Measurements from ENCODE around the gene PRICKLE4.
A peak's percentile ranks its signal among the peaks of the same experiment; 100 is the strongest.

Gene PRICKLE4, protein sequence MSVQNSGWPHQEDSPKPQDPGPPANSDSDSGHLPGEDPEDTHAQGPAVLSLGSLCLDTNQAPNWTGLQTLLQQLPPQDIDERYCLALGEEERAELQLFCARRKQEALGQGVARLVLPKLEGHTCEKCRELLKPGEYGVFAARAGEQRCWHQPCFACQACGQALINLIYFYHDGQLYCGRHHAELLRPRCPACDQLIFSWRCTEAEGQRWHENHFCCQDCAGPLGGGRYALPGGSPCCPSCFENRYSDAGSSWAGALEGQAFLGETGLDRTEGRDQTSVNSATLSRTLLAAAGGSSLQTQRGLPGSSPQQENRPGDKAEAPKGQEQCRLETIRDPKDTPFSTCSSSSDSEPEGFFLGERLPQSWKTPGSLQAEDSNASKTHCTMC

GRCh38 chr6:41780551-41781365, at the start of gene PRICKLE4:
TSS of gene PRICKLE4 (plus strand) at chr6:41780782. CDS start at chr6:41783474, 2,692 bp downstream.
- no peak for DNase-seq

DNA sequence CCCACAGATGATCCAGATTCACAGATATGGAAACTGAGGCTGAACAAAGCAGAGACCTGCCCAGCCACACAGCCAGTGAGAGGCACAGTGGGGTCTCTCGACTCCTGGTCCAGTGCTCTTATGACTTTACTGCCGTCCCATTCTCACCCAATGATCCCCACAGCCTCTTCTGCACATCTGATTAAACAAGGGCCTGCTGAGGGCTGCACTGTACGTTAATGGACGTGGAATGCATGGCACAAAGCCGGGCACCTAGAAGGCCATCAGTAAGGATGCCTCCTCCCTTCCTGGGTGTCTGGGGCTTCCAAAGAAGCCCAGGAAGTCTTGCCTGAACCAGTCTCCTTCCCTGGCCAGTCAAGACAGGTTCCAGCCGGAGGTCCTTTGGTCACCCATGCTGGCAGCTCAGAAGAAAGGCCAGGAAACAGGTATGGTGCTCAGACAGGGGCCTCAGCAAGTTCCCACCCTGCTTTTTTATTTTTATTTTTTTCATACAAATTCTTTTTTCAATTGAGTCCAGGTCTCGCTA, 49.0 kb upstream of the PRICKLE4 start:
- DNase-seq, result no peak

- DNase-seq, result no peak
These were observed 48.4 kb upstream of the PRICKLE4 start for GRCh38 chr6:41732149-41732548.

DNA sequence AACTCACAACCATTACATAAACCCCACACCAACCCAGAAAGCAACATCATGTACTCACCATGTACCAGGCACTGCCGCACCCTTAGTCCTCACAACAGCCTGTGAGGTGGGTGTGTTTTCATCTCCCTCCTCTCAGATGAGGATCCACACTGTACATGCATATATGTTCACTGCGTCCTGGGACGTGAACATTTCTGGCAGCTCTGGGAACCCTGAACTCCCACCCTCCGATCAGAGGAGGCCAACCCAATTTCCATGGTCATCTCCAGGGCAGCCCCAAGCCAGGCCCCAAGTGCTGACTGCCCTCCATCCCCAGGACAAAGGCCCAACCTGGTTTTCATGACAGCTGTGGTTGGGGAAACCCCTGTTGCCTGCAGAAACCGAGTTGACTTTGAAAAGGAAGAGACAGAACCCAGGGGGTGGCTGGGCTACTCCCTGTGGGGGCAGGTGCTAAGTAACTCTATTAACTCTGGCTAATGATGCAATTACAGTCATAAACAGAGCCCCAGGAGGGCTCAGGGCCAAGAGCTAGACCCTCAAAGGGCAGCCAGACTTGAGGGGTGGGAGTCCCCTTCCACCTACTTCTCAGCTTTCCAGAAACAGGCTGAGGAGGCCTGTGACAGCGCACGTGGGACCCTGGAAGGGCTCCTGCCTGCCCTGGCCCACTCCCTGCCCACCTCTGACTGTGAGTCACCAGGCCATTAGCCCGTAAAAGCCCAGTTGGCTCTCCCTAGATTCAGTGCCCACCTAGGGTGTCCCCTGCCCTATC, 47.8 kb upstream of the PRICKLE4 start:
- peak; percentile 70 for DNase-seq

DNA sequence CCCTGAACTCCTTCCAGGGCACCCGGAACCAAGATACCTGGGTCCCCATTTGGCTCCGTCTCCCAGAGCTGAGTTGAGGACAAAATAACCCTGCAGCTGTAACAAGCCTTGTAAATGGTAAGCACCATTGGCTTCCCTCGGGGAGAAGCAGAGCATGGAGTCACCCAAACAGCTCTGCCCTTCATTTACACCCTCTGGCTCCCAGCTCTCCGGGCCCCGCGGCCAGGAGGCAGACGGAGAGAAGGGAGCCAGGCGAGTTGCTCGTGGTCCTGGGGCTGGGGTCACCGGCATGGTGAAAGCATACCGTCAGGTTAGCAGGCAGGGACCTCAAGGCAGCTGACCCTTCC, 47.2 kb upstream of the PRICKLE4 start:
- no peak for DNase-seq

DNA sequence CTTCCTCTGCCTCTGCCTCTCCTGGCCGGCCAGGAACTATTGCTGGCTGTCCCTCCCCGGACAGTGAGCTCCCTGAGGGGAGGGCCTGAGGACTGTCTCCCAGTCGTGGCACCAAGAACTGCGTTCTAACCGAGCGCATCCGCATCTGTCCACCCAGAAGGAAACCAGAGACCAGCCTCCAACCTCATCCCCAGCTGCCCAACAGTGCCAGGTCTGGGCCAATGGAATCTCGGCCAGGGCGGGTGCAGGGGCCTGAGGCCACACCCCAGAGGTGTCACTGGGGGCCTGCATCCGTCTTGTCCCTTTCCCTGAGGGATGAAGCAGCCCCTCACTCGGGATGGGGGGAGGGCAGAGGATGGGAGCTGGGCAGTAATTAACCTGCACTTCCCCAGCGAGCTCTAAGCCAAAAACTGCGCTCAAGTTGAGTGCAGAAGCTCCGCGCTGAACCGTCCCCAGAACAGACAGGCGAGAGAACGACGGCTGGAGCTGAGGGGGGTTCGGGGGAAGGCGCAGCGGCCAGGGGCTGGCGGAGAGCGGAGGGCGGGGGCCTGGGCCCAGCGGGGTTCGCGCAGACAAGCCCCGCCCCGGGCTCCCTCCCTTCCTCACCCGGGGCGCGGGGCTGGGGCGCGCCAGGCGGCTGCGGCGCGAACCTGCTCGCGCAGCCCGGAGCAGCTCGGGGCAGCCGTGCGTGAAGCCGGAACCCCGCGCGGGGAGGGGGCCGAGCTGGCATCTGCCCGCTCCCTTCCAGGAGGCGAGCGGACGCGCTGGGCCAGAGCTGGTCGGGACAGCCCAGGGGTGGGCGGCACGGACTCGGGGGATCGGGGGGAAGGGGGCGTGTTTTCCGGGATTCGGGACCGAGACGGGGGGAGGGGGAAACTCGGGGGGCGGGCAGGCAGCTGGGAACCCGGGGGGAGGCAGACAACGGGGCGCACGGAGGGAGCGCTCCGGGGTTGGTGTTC, 46.6 kb upstream of the PRICKLE4 start:
- peak; percentile 77 for DNase-seq

DNA sequence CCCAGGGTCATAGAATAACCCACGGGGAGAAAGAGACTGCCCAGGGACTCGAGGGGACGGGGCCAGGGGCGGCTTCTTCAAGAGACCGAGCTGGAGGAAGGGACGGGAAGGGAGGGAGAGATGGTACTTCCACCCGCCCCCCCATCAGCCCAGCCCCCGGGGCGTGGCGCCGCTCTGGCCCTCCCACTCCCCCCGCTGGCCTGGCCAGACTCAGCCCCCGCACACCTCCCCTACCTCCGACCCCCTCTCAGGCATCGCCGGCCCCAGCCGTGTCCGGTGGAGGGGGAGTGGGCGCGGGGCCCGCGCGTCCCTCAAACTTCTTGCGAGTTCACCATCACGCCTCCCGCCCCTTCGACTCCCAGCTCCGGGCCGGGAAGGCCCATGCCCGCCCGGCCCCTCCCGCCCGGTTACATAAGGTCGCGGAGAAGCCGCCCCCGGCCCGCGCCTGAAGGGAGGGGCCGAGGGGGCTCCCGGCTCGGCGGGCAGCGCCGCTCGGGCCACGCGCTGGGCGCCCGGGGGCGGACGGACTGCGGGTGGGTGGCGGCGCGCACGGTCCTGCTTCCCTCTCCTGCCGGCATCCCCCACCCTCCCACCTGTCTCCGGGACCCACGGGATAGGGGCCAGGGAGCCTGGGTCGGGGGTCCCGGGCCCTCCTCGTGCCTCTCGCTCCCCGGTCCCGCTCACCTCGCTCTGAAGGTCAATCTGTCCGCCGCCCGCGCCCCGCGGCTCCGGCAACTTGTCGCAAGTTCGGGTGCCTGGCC, 45.7 kb upstream of the PRICKLE4 start:
- DNase-seq, result peak; percentile 66

DNA sequence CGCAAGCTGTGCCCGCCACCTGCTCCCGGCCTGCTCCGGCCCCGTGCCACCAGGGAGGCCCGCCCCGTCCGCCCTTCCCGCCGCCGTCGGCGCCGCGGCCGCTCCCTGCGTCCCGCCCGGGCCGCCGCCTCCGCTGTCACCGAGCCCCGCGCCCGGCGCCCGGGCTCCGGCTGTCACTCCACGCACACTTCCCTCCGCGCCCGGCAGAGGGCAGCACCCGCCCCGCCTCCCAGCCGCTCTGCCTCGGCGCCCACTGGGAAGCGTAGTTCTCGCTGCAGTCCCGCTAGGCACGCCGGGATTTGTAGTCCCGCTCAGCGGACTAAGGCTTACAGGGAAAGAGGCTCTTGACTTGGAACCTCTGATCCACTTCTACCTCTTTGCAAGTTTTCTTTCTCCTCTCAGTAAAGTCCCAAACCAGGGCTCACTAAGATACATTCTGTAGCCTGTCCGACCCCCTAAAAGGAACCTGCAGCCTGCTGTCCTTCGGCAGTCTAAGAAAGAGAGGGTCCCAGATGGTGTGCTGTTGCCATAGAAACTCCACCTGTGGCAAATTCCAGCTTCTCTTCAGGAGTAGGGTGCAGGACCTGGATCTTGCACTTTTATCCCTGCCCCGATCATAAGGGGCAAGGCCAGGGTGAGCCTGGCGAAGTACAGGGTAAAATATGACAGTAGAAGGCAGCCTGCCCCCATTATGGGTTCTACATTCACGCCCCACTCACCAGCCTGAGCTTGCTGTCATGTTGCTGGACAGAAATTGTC, 45.0 kb upstream of the PRICKLE4 start, which contains the start of gene TFEB:
TFEB (minus strand) TSS at position 182 of the 759 bp plus-strand sequence. CDS start 44,395 bp downstream, outside the sequence.
- DNase-seq, result peak; percentile 90

DNA sequence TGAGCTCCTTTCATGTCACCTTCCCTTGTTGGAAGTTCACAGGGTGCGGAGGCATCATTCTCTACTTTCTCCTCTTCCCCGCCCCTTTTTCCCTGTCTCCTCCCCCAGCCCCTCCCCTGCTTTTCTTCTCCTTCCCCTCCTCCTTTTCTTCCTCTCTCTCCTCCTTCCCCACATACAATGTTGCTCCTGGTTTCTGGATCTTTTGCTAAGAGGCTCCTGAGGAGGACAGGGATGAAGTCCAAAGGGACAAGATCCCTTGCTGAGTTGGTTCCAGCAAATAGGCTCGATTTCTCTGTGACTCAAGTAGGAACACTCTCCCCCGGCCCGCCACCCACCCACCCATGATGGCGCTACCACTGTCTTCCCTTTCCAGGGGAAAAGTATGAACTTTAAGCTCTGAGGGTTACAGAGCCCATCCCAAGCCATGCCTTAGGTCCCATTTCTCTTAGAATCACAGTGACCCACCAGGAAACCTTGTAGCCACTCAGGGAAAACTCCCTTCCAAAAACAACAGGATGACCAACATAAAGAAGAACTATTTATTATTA, 44.3 kb upstream of the PRICKLE4 start:
- DNase-seq, result no peak

- DNase-seq, result no peak
These were observed 43.6 kb upstream of the PRICKLE4 start for GRCh38 chr6:41736800-41737555.

- no peak for DNase-seq
These were observed 42.9 kb upstream of the PRICKLE4 start for GRCh38 chr6:41737591-41738130.

DNA sequence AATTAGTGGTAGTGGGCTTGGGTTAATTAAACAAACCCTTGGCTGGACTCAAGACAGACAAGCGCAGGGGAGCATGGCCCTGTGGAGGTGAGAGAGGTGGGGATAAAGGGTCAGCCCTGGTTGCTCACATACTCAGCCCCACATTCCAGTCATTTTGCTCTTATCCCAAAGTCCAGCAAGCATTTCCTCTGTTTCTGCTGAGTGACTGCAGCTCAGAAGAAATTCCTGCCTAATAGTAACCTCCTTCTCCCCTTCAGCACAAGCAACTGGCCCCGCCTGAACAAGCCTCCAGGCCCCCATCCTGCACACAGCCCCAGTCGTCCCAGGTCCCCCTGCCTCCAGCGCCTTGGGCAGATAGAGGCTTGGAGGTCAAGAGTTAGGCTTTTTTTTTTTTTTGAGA, 41.5 kb upstream of the PRICKLE4 start:
- no peak for DNase-seq

DNA sequence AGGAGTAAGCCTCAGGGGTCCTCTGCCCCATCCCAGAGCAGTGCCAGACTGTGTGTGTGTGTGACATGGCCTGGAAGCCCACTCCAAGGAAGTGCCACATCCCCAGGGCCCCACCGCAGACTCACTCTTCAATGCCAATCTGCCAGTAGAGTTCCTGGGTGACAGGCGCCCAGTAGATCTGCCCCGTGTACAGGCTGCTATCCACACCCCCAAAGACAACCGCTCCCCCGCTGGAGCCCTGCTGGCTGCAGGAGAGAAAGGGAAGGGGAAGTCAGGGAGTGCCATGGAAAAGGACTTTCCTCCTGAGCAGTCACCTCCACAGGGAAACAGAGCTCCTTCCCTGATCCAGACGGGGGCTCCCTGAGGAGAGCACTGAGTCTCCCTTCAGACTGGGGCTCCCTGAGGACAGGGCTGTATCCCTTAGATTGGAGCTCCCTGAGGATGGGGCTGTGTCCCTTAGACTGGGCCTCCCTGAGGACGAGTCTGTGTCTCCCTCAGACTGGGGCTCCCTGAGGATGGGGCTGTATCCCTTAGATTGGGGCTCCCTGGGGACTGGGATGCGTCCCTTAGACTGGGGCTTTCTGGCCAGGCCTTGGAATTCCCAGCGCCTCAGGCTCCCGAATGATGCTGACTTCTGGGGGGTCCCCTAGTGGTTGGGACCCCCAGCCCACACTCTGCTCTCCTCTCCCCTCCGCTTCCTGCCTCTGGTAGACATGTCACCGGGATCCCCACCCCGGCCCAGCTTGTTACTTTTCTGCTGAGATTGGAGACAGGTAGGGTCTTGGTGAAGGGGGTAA, 40.0 kb upstream of the PRICKLE4 start:
- DNase-seq, result no peak

GRCh38 chr6:41741625-41742490, 38.7 kb upstream of the PRICKLE4 start:
- DNase-seq, result no peak

DNA sequence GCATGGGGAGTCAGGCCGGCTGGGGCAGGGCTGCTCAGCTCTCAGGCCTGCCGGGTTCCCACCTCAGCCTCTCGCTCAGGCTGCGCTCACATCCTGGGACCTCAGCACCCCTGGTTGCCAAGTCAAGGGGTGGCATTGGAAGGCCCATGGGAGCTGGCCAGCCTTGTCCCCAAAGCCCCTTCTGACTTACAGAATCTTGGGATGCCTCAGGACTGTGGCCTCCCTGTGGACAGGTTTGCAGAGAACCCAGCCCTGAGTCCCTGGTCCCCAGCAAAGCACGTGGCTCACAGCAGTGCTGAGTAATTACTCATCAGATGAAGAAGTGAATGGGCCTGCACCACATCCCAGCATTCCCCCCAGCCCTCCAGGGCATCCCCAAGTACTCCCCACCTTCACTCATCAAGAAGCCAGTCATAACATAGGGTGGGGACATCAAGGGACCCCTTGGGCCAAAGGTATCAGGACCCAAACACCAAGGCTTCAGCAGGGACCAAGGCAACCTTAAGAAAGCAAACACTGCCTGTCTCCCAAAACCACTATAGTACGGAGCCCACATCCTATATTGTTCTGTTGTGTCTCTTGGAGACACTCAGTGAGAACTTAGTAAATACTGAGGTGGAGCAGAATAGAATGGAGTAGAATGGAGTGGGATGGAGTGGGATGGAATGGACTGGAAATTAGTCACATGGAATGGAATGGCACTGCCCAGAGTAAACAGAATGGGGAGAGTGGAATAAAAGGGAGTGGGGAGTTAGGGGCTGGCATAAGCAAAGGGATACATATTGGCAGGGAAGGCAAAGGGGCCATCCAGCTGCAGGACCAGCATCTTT, 37.0 kb upstream of the PRICKLE4 start:
- no peak for DNase-seq

DNA sequence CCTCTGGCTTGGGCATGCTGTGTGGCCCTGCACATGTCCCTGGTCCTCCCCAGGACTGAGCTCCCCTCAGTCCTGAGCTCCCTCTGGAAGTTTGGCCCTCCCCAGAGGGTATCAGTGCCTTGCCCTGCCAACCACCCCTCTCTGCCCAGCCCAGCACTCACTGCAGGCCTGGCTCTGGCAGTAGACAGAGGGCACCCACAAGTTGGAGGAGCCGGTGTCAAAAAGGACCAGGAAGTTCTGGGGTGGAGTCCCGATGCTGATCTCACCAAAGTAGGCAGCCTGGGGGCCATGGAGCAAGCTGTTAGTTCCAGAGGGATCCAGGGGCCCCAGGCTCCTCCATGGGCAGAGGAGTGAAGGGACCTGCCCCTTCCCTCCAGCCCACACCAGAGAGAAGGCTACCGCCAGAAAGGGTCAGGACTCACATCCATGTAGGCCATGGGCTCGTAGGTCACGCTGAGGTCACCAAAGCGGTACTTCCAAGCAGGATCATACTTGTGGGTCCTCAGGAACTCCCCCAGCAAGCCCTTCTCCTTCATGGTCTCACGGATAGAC, 36.3 kb upstream of the PRICKLE4 start:
- DNase-seq, result no peak

Data from CD4-positive, alpha-beta T cell treated with Interferon gamma for 1 hour (primary cell).